ENCODE data around the gene BOC. TPM values are rescaled to one million over a fixed set of nuclear protein-coding genes. Genes with fewer than 3 reads are reported as not detected.

BOC gene
- total RNA-seq, 1 experiment from 2014 or later: 1.2 TPM

- H3K4me3 ChIP-seq (ENCODE audit: low read depth, low read length, poor library complexity, severe bottlenecking): no peak overlapping the region
- H3K27ac ChIP-seq (ENCODE audit: low read depth, low read length, poor library complexity, severe bottlenecking): no peak overlapping the region
- peaks cover 10% of the 10 kb centered on the region for H3K4me1 ChIP-seq (ENCODE audit: insufficient read depth, low read length, poor library complexity, severe bottlenecking)
- no peaks in the 10 kb centered on the region for H3K9me3 ChIP-seq (ENCODE audit: low read depth, low read length, poor library complexity, severe bottlenecking)
- intact Hi-C loops (cut with micrococcal nuclease; ENCODE audit: unreplicated experiment): no loop called here
- TF ChIP-seq EZH2 (IDR thresholded peaks at IDR 0.05; ENCODE audit: borderline replicate concordance, low read depth, low read length, poor library complexity, severe bottlenecking) (no peak), CTCF (conservative IDR thresholded peaks at IDR 0.05; ENCODE audit: low read depth, low read length) (no peak)
- no peak for DNase-seq (ENCODE audit: low spot score)
- BruUV-seq (replicated peaks): no TSS peak
- H3K36me3 ChIP-seq (ENCODE audit: insufficient read depth, low read length, poor library complexity, severe bottlenecking): no peaks in the 10 kb centered on the region
- ChIA-PET CTCF (no interaction called here), POLR2A (ENCODE audit: low non-redundant PET) (no interaction called here)
- no peaks in the 10 kb centered on the region for H3K27me3 ChIP-seq (replicated peaks; ENCODE audit: insufficient read depth, low read depth, low read length, poor library complexity)
Observed at GRCh38 chr3:113291572-113291971, 80.2 kb downstream of the BOC start.

DNA sequence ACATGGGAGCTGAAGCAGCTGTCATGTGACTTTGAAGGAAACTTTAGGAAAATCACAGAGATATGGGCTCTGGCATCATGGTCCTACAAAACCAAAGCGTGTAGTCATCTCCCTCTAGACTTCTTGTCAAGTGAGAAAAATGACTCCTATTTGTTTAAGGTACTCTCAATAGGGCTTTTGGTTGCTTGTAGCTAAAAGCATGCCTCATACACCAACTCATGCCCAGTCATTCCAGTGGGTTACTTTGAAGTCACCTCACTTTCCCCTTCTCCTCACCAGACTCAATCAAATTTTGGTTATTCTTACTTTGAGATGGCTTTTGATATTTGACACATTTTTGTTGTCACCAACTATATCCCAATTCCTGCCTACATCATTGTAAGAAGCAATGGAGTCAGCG is 81.6 kb downstream of the BOC start:
- no TSS peak for BruUV-seq (replicated peaks)
- Histone ChIP-seq H3K36me3 (ENCODE audit: insufficient read depth, low read length, poor library complexity, severe bottlenecking) (no peaks in the 10 kb centered on the region), H3K27ac (ENCODE audit: low read depth, low read length, poor library complexity, severe bottlenecking) (no peak overlapping the region), H3K27me3 (replicated peaks; ENCODE audit: insufficient read depth, low read depth, low read length, poor library complexity) (no peaks in the 10 kb centered on the region), H3K9me3 (ENCODE audit: low read depth, low read length, poor library complexity, severe bottlenecking) (no peaks in the 10 kb centered on the region), H3K4me1 (ENCODE audit: insufficient read depth, low read length, poor library complexity, severe bottlenecking) (no peaks in the 10 kb centered on the region), H3K4me3 (ENCODE audit: low read depth, low read length, poor library complexity, severe bottlenecking) (no peak overlapping the region)
- TF ChIP-seq EZH2 (IDR thresholded peaks at IDR 0.05; ENCODE audit: borderline replicate concordance, low read depth, low read length, poor library complexity, severe bottlenecking): no peak
- TF ChIP-seq CTCF (conservative IDR thresholded peaks at IDR 0.05; ENCODE audit: low read depth, low read length): no peak
- CTCF ChIA-PET: no interaction called here
- POLR2A ChIA-PET (ENCODE audit: low non-redundant PET): no interaction called here
- DNase-seq (ENCODE audit: low spot score): no peak
- intact Hi-C loops (cut with micrococcal nuclease; ENCODE audit: unreplicated experiment): no loop called here

- TF ChIP-seq CTCF (conservative IDR thresholded peaks at IDR 0.05; ENCODE audit: low read depth, low read length): no peak
- TF ChIP-seq EZH2 (IDR thresholded peaks at IDR 0.05; ENCODE audit: borderline replicate concordance, low read depth, low read length, poor library complexity, severe bottlenecking): no peak
- no peak overlapping the region for H3K4me3 ChIP-seq (ENCODE audit: low read depth, low read length, poor library complexity, severe bottlenecking)
- H3K27me3 ChIP-seq (replicated peaks; ENCODE audit: insufficient read depth, low read depth, low read length, poor library complexity): no peaks in the 10 kb centered on the region
- intact Hi-C loops (cut with micrococcal nuclease; ENCODE audit: unreplicated experiment): no loop called here
- H3K9me3 ChIP-seq (ENCODE audit: low read depth, low read length, poor library complexity, severe bottlenecking): no peaks in the 10 kb centered on the region
- ChIA-PET POLR2A (ENCODE audit: low non-redundant PET) (no interaction called here), CTCF (no interaction called here)
- H3K36me3 ChIP-seq (ENCODE audit: insufficient read depth, low read length, poor library complexity, severe bottlenecking): no peaks in the 10 kb centered on the region
- no peaks in the 10 kb centered on the region for H3K4me1 ChIP-seq (ENCODE audit: insufficient read depth, low read length, poor library complexity, severe bottlenecking)
- no peak for DNase-seq (ENCODE audit: low spot score)
- BruUV-seq (replicated peaks): no TSS peak
- H3K27ac ChIP-seq (ENCODE audit: low read depth, low read length, poor library complexity, severe bottlenecking): no peak overlapping the region
Observed at GRCh38 chr3:113293348-113293747, 82.0 kb downstream of the BOC start.
